Measurements from ENCODE around the gene LTBP1.

DNA sequence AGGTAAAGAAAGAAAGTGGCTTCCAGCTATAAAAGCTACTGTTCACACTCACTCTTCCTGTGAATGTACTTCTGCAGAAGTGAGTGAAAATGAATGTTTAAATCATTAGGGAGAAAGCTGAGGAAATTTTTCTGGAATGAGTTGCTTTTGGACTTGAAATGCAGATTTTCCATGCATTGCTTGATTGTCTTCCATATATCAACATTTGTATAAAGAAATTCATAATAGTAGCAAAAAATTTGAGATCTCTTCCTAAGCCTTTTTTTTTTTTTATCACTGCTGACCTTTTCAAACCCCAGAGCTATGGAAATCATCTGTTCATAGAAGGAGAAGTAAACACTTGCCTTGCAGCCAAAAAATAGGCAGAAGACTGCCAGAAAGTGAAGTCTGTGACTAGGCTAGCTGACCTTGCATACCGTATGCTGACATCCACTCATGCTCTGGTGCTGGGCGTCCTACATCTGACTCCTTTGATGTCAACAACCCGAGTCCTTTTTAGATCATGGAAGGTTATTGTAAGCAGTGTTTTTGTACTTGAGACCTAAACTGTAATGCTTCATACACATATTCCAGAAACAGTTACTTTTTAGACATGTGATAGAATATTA, 375.2 kb downstream of the LTBP1 start:
- TF ChIP-seq CTCF (conservative IDR thresholded peaks at IDR 0.05 in 1 of 2, IDR thresholded peaks at IDR 0.05 in 1 of 2; ENCODE audit: extremely low read depth in 1 of 2, insufficient read depth in 1 of 2, low read depth in 1 of 2, low read length in 2 of 2) (no peak), EZH2 (IDR thresholded peaks at IDR 0.05; ENCODE audit: borderline replicate concordance, low read length) (no peak)
